Keratinocyte (primary cell): ENCODE results near the gene NR2C2AP. TPM values are rescaled to one million over a fixed set of nuclear protein-coding genes. Genes with fewer than 3 reads are reported as not detected.

Experiments used
- DNase-seq: peaks from one replicate; pipeline ENCODE4 v3.0.0-alpha.2; 2011; ENCODE audit warnings: low read depth, missing footprints, low spot score
- FAIRE-seq: peaks from 2 replicates; lab custom pipeline; 2011; peaks lifted over from hg19 to GRCh38; lab: Jason Lieb, UNC
- H2AFZ ChIP-seq: 2 replicates; pipeline ENCODE4 v1.6.0; 2012; ENCODE audit warnings: low read length, control low read depth, inconsistent platforms; ENCODE audit not compliant: control insufficient read depth
- H3K27ac ChIP-seq: 2 replicates; pipeline ENCODE4 v1.5.1; 2011; ENCODE audit warnings: low read length; ENCODE audit not compliant: control insufficient read depth, insufficient read depth
- H3K27me3 ChIP-seq: 3 replicates; pipeline ENCODE4 v1.6.0; 2011; ENCODE audit warnings: low read length; ENCODE audit not compliant: control insufficient read depth, insufficient read depth; ENCODE audit errors: extremely low read depth
- H3K36me3 ChIP-seq, 2 experiments: 2 replicates in 1 of 2; 3 replicates in 1 of 2; pipeline ENCODE4 v1.5.1; 2011; ENCODE audit warnings: low read length in 2 of 2, mild to moderate bottlenecking in 1 of 2; ENCODE audit not compliant: control insufficient read depth in 2 of 2, insufficient read depth in 2 of 2; ENCODE audit errors: extremely low read depth in 1 of 2
- H3K4me1 ChIP-seq: 3 replicates; pipeline ENCODE4 v1.5.1; 2011; ENCODE audit warnings: low read length; ENCODE audit not compliant: control insufficient read depth, insufficient read depth; ENCODE audit errors: extremely low read depth
- H3K4me2 ChIP-seq: 3 replicates; pipeline ENCODE4 v1.6.0; 2011; ENCODE audit warnings: low read depth, low read length; ENCODE audit not compliant: control insufficient read depth, insufficient read depth; ENCODE audit errors: extremely low read depth
- H3K4me3 ChIP-seq, 3 experiments: fragments of 200-600 bp in 1 of 3; sonication (generic) in 1 of 3; 2 replicates in 2 of 3; 3 replicates in 1 of 3; pipeline ENCODE4 v1.5.1; 2011 to 2016; ENCODE audit warnings: low read length in 3 of 3, mild to moderate bottlenecking in 3 of 3, control low read depth in 2 of 3, inconsistent platforms in 1 of 3, low read depth in 1 of 3, mixed read lengths in 1 of 3, mixed run types in 1 of 3, moderate library complexity in 1 of 3; ENCODE audit not compliant: control insufficient read depth in 2 of 3, insufficient read depth in 2 of 3; ENCODE audit errors: extremely low read depth in 1 of 3
- H3K79me2 ChIP-seq: 2 replicates; pipeline ENCODE4 v1.6.0; 2012; ENCODE audit warnings: low read length; ENCODE audit not compliant: control insufficient read depth, insufficient read depth
- H3K9ac ChIP-seq: 3 replicates; pipeline ENCODE4 v1.6.0; 2011; ENCODE audit warnings: low read length; ENCODE audit not compliant: control insufficient read depth, insufficient read depth; ENCODE audit errors: extremely low read depth
- H3K9me1 ChIP-seq: 3 replicates; pipeline ENCODE4 v1.6.0; 2011; ENCODE audit warnings: low read length; ENCODE audit not compliant: control insufficient read depth, insufficient read depth; ENCODE audit errors: extremely low read depth
- H3K9me3 ChIP-seq: 2 replicates; pipeline ENCODE4 v1.5.1; 2012; ENCODE audit warnings: low read depth, low read length; ENCODE audit not compliant: control insufficient read depth
- H4K20me1 ChIP-seq: 3 replicates; pipeline ENCODE4 v1.6.0; 2011; ENCODE audit warnings: low read length; ENCODE audit not compliant: control insufficient read depth, insufficient read depth; ENCODE audit errors: extremely low read depth
- CTCF ChIP-seq, 3 experiments: IDR thresholded peaks in 1 of 3; conservative IDR thresholded peaks in 1 of 3; optimal IDR thresholded peaks in 1 of 3; 2 replicates in 2 of 3; 3 replicates in 1 of 3; pipeline versions ENCODE3 to v1.5.1; 2011; ENCODE audit warnings: low read length in 3 of 3, mild to moderate bottlenecking in 3 of 3, moderate library complexity in 2 of 3, control low read depth in 1 of 3, inconsistent platforms in 1 of 3; ENCODE audit not compliant: insufficient read depth in 2 of 3; ENCODE audit errors: extremely low read depth in 1 of 3
- EZH2 ChIP-seq: IDR thresholded peaks from one replicate; pipeline ENCODE4 v1.6.1; 2012; ENCODE audit warnings: inconsistent platforms, mild to moderate bottlenecking, low read length, moderate library complexity
- dilution Hi-C: fragments of 300-500 bp; cut with MboI; formaldehyde crosslinking; loops from one replicate; pipeline ENCODE4 v1.7.0; 2020; ENCODE audit warnings: low sequenced_read_pairs; ENCODE audit not compliant: extremely low pct_ligation_motif_present
- polyA plus RNA-seq, 5 experiments: library from polyadenylated mRNA; depleted of rRNA in 3 of 5; stranded (reverse) in 3 of 5; stranded (forward) in 1 of 5; unstranded in 1 of 5; fragments of >200 nt; gene quantifications; 1 replicate in 1 of 5; 2 replicates in 3 of 5; 3 replicates in 1 of 5; pipeline versions ENCODE4 v1.2.1 to v1.2.3, GENCODE V29; 2011 to 2012; ENCODE audit warnings: missing spikeins in 2 of 5, low read depth in 1 of 5, low replicate concordance in 1 of 5

Gene NR2C2AP
- polyA plus RNA-seq, 1 donor (not counting 4 experiments of a cell fraction or from before 2014, with no cell fraction given): 12.3 TPM

DNA sequence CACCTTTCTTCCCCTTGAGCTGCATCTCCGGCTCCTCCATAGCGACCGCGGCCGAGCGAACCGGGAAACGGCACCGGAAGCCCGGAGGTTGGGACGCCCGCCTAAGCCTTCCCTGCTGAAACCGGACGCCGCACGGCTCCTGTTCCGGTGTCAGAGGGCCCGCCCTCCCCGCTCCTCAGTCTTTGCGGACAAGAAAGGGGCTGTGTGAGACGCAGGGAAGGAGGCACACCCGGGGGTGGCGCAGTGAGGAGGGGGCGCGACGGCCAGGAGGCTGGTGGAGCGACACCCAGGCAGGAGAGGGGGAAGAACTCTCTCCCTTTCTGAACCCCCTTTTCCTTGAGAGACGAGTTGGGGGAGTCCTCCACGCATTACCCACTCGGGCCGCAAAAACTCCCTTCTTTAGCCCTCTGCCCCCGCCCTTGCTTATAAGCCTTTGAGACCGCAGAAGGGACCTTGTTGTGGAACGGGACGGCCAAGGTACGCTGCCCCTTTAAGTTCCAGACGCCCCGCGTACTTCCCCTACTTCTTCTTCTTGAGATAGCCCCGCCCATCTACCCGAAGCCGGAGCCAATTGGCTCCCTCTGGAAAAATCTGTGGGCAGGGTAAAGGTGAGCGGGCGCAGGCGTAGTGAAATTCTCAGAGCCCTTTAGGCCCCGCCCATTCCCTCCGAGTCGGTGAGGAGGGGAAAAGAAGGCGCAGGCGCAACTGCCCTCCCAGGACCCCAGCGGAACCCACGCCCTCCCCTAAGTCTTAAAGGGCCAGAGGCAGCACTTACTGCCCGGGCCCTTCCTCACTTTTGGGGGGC lies 10.9 kb downstream of the NR2C2AP start, which contains the start of the genes BORCS8 and RFXANK:
Gene BORCS8, minus strand, starts transcription at position 75 of the 805 bp plus-strand sequence. Its CDS starts 35 bp downstream, at position 40.
Gene RFXANK, plus strand, starts transcription at position 181 of the 805 bp plus-strand sequence. CDS start 1,689 bp downstream, outside the sequence.
- peaks cover 51% of the 10 kb centered on the region for H3K79me2 ChIP-seq
- peaks cover 6 to 19% of the 10 kb centered on the region in 2 experiments for H3K36me3 ChIP-seq
- peak within 1 kb of the TSS; percentile 94 for H3K4me2 ChIP-seq
- peak; percentile 88 for FAIRE-seq
- H2AFZ ChIP-seq: peak within 1 kb of the TSS; percentile 100
- H3K9me1 ChIP-seq: no peaks in the 10 kb centered on the region
- dilution Hi-C loops: no loop called here
- peak within 1 kb of the TSS; percentile 100 for H3K9ac ChIP-seq
- H3K9me3 ChIP-seq: no peaks in the 10 kb centered on the region
- H4K20me1 ChIP-seq: no peaks in the 10 kb centered on the region
- DNase-seq: peak; percentile 91
- TF ChIP-seq CTCF (optimal IDR thresholded peaks at IDR 0.05 in 1 of 3, IDR thresholded peaks at IDR 0.05 in 1 of 3, conservative IDR thresholded peaks at IDR 0.05 in 1 of 3; ENCODE audit: extremely low read depth in 1 of 3, insufficient read depth in 2 of 3, low read length in 3 of 3) (no peak), EZH2 (no peak)
- H3K4me1 ChIP-seq: peaks cover 14% of the 10 kb centered on the region
- peak within 1 kb of the TSS; percentile 97 to 99 (median 99) for H3K4me3 ChIP-seq
- no peaks in the 10 kb centered on the region for H3K27me3 ChIP-seq
- H3K27ac ChIP-seq: peak within 1 kb of the TSS; percentile 99

DNA sequence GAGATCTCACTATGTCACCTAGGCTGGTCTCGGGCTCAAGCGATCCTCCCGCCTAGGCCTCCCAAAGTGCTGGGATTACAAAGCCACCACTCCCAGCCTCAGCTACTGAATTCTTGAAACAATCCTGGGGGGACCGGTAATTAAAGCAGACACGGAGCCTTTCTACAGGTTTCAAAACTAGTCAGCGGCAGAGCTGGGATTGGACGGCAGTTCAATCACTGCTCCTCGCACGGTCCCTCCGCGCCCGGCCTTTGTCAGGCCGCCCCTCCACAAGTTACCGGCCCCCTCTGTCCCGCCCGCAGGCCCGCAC lies 11.5 kb downstream of the NR2C2AP start:
- H3K36me3 ChIP-seq: peaks cover 3 to 14% of the 10 kb centered on the region in 2 experiments
- FAIRE-seq (no peak), DNase-seq (no peak)
- peak overlapping the region; percentile 100 for H3K9ac ChIP-seq
- H3K9me1 ChIP-seq: no peaks in the 10 kb centered on the region
- TF ChIP-seq CTCF (optimal IDR thresholded peaks at IDR 0.05 in 1 of 3, IDR thresholded peaks at IDR 0.05 in 1 of 3, conservative IDR thresholded peaks at IDR 0.05 in 1 of 3; ENCODE audit: extremely low read depth in 1 of 3, insufficient read depth in 2 of 3, low read length in 3 of 3) (no peak), EZH2 (no peak)
- peak overlapping the region; percentile 97 to 99 (median 99) for H3K4me3 ChIP-seq
- peak overlapping the region; percentile 89 for H3K4me2 ChIP-seq
- dilution Hi-C loops: no loop called here
- peaks cover 14% of the 10 kb centered on the region for H3K4me1 ChIP-seq
- H3K9me3 ChIP-seq: no peaks in the 10 kb centered on the region
- peak overlapping the region; percentile 99 for H3K27ac ChIP-seq
- peak overlapping the region; percentile 100 for H2AFZ ChIP-seq
- H3K27me3 ChIP-seq: no peaks in the 10 kb centered on the region
- no peaks in the 10 kb centered on the region for H4K20me1 ChIP-seq
- H3K79me2 ChIP-seq: peaks cover 48% of the 10 kb centered on the region
